Stimulated activated CD4-positive, alpha-beta T cell treated with anti-CD3 and anti-CD28 coated beads, Interleukin-4, amount 100 ng/mL, for 1 hour (primary cell): Measurements from ENCODE around the gene RIPK4.

Source experiments
- DNase-seq: peaks from one replicate; pipeline ENCODE4 v3.0.0-alpha.2; 2020

Gene RIPK4

DNA sequence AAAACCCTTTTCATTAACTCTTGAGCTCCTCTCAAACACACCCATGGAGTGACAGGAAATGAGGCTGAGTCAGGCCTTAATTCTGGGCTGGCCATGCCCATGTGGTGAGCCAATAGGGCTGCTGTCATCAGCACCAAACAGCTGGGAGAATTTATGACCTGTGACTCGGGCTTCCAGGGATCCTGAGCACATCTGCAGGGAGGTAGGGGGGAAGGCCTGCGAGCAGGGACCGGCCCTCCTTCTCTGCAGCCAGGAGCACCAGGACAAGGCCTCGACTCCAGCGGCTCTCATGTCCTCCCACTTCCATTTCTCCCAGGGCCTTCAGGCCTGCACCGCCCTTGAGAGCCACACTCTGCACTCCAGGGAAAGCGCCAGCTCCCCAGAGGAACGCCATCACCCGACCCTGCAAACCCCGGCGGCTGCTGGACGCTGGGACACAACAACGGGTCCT, 14.6 kb downstream of the RIPK4 start:
- no peak for DNase-seq

- no peak for DNase-seq
Observed at GRCh38 chr21:41751611-41752011, 15.2 kb downstream of the RIPK4 start.

DNA sequence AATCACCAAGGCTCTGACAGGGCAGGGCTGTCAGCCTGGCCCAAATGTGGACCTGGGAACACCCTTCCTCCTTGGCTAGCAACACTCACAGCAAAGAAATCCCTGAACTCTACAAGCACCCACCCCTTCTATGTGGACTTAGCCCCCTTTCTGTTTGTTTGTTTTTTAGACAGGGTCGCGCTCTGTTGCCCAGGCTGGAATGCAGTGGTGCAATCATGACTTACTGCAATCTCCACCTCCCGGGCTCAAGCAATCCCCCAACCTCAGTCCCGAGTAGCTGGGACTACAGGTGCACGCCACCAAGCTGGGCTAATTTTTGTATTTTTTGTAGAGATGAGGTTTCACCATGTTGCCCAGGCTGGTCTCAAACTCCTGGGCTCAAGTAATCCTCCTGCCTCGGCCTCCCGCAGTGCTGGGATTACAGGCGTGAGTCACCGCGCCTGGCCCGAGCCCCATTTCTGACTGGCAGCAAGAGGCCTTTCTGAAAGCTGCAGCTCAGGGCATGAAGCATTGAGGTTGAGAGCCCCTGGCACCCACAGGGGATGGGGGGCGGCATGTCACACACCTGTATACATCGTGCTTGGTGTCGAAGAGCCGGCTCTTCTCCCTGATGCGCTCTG, 16.2 kb downstream of the RIPK4 start:
- DNase-seq, result no peak

- DNase-seq, result no peak
Observed at GRCh38 chr21:41750051-41750450, 16.8 kb downstream of the RIPK4 start.

- DNase-seq, result no peak
Observed at GRCh38 chr21:41749286-41749685, 17.6 kb downstream of the RIPK4 start.

DNA sequence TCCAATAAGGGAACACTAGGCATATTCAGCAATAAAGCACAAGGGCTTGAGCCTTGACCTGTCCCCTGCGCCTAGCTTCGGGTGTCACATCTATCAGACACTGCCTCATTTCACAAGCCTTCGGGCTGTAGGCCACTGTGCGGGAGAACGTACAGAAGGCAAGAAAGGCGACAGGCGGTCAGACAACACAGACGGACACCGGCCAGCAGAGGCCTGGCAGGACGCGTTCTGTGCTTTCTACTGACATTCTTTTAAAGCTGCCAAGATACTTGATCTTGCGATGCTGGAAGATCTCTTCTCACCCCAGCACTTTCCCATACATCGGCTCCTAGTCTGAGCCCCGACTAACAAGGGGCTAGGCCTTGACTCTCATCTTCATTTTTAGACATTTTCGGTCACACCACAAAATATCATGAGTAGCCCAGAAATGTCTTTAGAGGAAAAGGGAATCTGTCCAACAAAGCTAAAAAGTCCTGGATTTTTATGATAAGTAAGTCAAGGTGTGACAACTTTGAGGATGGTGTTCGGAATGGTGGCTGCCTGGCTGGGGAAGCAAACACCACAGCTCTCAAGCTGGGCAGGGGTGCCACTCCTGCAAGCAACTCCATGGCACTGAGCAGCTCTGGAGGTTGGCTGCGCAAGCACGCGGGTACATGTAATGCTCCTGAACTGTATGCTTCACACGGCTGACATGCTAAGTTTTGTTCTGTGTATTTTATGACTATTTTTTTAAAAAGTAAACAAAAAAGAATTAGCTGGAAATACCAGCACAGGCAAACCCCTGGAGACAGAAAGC, 18.7 kb downstream of the RIPK4 start:
- DNase-seq, result no peak

- no peak for DNase-seq
Observed at GRCh38 chr21:41746744-41747006, 20.2 kb downstream of the RIPK4 start.

DNA sequence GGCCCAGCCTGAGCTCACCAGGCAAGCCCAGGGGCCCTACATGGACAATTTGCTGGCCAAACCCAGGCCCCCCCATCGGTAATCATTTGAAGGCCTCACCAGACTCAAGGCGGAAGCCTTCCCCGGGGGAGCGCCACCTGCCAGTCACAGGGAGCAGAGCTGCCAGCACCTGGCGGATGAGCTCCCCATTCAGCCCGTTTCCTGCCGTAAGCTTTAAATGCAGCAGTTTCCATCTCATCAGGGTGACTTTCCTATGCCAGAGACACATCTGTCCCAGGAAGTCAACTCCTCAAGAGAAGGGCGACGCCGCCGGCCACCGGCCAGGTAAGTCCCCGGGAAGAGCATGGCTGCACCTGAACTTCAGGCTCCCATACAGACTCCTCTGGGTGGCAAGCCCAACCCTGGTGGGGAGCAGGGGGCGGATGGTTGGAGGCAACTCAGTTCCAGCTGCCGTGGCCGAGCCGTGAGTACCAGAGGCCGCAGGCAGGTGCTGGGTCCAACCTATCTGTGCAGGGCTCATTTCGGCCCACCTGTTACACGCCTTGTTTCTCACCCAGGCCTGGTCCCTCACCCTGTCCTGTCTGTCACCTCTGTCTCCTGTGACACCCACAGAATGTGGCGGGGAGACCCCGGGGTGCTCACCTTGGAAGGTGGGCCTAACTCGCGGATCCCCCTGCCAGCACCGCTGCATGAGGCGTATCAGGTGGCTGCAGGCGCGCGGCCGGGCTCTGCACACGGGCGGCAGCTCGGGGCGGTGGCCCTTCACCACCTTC, 20.7 kb downstream of the RIPK4 start:
- no peak for DNase-seq

DNA sequence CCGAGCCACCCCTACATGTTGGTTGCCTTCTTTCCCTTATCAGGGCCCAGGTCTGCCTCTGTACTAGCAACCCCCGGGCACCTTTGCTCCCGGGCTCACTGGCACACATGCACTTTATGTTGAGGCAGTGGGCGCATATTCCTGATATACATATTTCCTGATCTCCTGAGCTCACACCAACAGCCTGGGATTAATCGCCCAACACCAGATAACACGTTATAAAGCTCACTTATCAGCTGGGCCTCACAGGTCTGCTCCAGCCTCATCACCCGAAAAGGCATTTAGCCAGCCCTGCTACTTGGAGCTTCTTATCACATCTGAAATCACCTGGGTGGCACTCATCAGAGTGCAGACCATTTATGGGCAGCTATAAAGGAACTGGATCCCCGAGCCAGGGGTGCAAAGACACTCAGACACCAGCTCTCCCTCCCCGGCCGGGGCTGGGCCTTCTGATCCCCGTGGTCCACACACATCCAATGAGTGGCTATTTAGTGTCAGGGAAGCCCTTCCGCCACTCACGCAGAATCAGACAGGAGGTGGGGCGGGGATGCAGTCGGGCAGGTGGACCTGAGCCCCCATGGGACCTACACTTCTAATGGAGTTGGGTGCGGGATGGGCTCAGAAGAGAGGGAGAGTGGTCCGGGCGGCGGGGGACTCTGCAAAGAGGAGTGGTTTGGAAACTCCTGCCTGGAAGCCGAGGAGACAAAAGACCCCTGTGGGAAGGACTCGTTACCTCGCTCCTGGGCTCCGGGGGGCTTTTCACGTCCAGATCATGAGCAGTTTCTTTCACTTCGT, 21.6 kb downstream of the RIPK4 start:
- no peak for DNase-seq

DNA sequence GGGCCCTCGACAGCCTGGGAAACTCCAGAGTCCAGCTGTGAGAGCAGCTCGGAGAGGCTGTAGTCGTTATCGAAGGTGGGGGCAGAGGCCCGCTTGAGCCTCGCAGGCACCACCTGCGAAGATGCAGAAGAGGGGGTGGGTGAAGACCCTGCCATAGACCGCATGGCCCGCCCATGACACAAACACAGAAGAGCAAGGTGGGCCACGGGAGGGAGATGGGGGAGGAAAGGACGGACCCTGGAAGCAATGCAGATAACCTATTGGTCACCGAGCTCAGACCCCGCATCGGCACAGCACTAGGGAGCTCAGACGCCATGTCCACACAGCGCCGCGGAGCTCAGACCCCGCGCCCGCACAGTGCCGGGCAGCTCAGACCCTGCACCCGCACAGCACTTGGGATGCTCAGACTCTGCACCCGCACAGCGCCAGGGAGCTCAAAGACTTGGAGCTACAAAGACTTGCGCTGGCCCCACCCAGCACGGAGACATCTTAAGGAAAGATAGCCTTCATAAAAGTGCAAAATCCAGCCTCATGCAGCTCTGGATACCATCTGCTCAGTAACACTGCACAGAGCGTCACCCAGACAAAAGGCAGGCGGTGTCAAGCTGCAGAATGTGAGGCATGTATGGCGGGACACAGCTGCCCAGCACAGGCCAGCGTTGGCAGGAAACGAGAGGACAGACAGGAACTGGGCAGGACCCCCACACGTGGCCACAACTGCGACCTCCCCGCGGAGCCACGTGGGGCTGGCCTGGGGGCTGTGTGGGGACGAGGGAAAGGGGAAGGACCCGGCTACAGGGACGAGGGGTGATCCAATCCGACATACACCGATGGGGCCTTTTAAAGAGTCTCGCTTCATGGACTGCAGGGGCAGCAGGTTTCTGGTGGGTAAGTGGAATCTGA, 22.6 kb downstream of the RIPK4 start:
- DNase-seq, result no peak

DNA sequence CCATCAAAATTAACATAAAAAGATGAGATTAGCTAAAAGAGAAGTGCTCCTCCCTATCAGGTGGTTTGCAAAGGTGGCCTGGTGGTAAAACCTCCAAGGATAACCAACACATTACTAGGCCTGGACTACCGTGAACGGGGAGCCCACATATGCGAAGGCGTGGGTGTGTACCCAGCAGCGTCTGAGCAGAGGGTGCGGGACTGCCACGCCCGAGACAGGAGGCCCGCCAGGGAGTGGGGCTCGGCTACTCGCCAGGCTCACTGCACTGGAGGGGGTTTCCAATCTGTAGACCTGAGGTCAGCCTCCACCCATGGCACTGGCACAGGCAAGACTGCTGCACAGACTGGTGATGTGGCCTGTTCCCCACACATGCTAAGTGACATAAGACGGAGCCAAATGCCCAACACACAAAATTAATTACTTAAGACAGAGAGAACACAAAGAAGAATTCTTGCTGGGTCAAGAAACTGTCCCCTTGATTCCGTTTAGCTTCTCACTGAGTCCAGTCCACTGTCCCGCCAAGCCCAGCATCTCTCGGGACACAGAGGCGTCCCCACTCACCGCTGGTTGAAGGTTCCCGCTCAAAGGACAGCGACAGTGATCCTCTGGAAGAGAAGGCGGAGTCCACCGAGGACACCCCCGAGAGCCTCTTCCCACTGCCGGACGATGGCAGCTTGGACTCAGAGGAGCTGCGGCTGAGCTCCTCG, 23.4 kb downstream of the RIPK4 start:
- no peak for DNase-seq

DNA sequence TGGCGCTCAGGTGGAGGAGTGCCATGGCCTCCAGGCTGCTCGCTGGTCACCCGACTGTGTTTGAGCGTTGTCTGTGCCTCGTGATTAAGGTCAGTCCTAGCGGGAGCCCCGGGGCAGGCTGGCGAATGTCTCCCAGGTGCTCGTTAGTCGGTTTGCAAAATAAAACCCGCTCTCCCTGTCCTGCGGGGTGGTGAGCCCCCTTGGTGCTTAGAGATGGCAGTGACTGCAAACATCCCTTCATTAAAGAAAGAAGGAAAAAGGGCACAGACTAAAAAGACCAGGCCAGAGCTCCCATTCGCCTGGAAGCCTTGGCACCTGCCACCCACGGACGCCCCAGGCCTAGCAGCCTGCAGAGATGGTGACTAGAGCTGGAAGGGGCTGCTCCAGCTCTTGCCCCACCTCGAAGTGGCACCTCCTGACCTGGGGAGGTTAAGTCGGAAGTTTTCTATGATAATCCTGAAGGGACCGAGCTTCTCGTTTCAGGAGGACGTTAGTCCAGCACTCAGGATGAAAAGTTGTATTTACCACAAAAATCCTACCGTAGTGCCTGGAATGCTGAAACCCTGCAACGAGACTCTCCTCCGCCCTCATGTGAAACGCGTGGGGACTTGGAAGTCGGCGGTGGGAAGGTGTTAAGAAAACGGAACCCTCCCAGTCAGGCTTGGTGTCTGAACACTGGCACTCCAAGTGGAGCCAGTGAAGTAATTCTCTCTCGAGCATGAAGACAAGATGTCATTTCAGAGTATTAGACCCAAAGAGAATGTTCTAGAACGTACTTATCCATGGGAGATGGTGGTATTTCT, 24.6 kb downstream of the RIPK4 start:
- DNase-seq, result no peak

DNA sequence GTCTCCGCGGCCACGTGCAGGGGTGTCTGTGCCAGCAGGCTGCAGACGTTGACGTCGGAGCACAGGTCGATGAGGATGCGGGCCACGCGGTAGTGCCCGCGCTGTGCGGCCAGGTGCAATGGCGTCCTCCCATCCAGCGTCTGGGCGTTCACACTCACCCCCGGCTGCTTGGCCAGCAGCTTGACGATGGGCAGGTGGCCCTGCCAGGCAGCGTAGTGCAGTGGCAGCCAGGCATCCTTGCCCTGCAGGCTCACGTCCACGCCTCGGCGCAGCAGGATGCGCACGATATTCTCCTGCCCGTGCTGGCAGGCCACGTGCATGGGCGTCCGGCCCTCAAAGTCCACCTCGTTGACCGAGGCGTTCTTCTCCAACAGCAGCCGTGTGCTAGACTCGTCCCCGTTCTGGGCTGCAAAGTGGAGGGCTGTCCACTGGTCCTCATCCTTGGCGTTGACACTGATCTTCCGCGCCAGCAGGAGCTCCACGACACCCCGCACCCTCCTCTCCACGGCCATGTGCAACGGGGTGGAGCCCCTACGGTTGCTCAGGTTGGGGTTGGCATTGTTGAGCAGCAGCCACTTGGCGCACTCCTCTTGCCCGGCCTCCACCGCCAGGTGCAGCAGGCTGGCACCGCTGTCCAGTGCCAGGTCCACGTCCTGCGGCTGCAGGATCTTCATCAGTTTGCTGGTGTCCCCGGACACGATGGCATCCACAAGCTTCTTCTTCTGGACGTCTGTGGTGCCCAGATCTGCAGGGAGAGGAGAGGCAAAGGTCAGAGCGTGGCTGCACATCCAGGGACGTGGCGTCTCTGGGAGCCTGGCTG, 25.4 kb downstream of the RIPK4 start:
- DNase-seq, result no peak

DNA sequence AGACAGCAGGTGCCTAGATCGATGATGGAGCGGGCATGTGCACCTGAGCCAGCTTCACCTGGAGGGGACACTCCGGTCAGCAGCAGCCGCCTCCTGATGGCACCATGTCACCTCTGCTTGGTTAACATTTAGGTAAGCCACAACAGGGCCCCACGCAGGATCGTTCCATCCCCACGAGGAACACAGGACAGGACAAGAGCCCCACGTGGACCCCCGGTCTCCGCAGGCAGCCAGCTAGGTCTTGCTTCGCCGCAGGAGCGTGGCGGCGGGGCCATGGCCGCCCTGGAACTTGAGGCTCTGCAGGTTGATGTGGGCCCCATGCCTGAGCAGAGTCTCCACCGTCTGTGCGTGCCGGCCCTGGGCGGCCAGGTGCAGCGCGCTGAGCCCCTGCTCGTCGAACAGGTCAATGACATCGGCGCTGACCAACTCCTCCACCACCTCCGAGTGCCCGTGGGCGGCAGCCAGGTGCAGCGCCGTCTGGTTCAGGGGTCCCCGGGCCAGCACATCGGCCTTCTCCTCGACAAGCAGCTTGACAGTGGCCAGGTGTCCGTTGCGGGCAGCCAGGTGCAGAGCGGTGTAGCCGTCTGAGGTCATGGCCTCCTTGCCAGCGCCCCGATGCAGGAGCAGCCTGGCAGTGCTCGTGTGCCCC, 26.1 kb downstream of the RIPK4 start:
- DNase-seq, result no peak

DNA sequence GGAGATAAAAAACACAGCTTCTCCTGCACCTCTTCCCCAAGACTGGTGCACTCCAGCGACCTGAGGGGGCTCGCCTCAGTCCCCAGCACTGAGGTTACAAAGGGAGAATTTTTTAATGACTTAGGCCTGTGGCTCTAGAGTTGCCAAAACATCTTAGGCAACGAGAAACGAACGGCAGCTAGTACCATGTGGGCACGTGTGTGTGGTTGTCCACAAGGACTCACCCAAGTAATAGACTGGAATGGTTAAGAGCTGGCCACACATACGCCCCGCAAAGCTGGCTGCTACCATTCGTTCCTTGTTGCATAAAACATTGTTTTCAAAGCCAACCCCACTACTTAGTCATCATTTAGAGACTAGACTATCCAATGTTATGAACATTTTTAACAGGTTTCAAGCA, 26.9 kb downstream of the RIPK4 start:
- no peak for DNase-seq

DNA sequence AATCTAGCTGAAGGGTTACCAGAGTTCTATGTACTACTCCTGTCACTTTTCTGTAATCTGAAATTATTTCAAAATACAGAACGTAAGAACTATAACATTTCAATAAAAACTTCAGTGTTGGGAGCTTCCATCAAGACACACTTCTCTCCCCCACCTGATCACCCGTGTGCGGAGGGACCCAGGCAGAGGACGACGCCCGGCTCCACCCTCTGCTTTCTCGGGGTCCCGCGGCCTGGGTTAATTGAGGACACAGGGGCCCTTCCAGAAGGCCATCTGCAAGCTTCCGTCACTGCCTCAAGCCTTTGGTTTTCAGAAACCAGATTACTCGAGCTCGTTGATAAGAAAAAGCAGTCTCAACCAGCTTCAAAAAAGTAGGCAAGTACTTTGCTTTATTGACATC, 27.8 kb downstream of the RIPK4 start:
- no peak for DNase-seq

GRCh38 chr21:41737651-41738324, 29.1 kb downstream of the RIPK4 start:
- DNase-seq, result no peak

GRCh38 chr21:41736423-41736822, 30.4 kb downstream of the RIPK4 start:
- DNase-seq, result no peak
